Endometrial microvascular endothelial cells (primary cell): ENCODE results near the gene SRPX. TPM values are rescaled to one million over a fixed set of nuclear protein-coding genes. Genes with fewer than 3 reads are reported as not detected.

Experiments
- in situ Hi-C: cut with HindIII; loops from 2 replicates; pipeline ENCODE4 v1.10.0; 2017; ENCODE audit warnings: low sequenced_read_pairs, low pct_unique_long_range_greater_than_20kb; ENCODE audit errors: inconsistent ontology term
- total RNA-seq: library from RNA; depleted of rRNA; stranded (reverse); fragments of >200 nt; gene quantifications from one replicate; pipeline ENCODE4 v1.2.3, GENCODE V29; 2015; ENCODE audit errors: inconsistent ontology term

SRPX gene
- total RNA-seq, 1 donor from 2014 or later, result 148 TPM

DNA sequence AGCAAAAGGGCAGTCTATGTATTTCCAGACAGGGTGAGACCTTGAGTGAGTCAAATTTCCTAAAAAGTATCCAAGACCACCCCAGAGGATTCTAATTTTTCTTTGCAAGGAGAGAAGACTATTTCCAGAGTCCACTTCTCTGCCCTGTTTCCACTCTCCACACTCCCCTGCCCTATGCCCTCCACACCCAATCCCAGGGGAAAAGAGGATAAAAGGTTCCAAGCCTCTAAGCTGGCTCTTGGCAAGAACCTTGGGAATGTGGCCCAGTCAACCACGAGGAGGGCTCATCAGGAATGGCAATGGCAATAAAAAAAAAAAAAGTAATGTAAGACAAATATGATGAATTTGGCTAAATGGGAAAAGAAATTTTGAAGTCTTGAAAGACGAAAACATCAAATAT lies 65.9 kb downstream of the SRPX start:
- in situ Hi-C loops, result no loop called here

DNA sequence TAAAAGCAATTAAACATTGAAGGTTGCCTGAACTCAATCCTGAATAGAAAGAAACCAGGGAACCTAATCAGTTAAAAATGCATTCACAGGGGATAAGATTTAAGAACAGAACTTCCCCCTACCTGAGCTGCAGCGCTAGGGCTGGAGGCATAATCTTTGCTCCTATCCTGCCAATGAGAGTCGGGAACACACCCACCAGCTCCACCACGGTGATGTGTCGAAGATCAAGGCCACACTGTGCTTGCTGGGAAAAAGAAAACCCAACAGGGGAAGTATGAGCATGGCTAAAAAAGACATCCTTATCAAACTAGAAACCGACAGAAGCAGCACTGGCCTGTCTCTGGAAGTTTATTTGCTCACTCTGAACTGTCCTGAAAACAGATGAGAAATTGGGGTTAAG lies 66.3 kb downstream of the SRPX start:
- in situ Hi-C loops, result no loop called here

DNA sequence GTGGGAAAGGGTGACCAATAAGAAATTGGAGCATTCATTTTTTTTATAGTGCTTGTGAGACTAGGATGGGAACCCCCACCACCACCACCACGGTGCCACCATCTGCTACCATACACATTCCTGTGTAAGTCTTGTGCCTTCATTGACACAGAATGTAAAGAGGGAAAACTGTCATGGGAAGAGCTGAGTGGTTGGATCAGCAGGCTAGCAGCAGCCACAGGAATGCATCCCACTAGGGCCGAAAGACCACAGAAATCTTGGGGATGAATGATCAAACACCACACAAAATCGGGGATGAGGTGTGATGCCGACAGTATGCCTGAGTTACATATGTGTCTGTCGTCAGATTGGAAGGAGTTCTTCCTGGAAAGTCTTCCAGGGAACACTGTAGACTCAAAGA lies 69.2 kb downstream of the SRPX start:
- in situ Hi-C loops, result no loop called here

DNA sequence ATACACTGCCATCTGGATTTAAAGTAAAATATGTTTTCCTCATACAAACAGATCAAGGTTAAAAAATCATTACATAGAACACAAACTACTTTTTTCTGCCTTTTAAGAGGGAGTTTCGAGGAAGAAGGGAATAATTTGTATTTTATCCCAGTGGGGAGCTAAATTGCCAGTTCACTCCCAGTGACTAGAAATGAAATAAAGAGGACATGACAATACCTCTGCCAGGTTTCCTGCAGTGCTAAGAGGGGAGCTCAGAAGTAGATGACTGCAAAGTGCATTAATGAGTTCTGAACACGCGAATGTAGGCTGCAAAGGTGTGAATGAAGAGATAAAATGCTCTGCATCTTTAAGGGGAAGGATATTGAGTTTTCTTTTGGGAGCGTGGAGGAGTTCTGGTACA lies 69.7 kb downstream of the SRPX start:
- in situ Hi-C loops, result no loop called here

DNA sequence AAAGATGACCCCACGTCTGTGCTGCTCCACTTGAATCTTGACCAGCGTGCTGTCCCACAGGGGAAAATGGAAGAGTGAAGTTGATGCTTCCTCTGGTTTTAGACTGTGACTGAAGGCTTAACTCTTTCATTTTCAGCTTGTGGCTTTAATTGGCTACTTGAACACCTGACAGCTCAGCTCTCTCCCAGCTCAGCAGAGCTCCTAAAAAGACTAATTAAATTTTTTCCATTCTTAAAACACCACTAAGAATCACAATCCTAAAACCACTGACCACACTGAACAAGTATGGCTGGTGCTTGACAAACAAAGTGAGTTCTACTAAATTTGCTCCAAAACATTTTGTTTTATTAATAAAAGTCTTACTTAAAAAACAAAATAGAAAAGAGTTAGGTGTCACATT lies 71.7 kb downstream of the SRPX start:
- in situ Hi-C loops, result no loop called here

DNA sequence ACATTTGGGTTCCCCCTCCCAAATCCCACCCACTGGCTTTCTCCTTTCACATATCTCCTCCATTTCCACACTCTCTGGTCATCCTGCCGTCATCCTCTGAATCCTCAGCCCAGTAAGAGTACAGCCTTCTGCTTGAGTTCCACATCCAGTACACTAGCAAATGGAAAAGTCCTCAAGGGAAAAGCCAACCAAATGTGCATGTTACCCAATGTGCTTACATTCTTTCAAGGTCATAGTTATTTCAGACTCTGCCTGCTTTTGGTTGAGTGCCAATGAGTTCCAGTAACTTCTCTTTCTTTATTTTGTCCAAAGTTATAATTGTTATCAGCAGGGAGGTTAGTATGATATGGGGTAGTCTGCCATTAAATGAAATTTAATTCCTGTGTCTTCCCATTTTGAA lies 78.1 kb downstream of the SRPX start:
- in situ Hi-C loops, result no loop called here

DNA sequence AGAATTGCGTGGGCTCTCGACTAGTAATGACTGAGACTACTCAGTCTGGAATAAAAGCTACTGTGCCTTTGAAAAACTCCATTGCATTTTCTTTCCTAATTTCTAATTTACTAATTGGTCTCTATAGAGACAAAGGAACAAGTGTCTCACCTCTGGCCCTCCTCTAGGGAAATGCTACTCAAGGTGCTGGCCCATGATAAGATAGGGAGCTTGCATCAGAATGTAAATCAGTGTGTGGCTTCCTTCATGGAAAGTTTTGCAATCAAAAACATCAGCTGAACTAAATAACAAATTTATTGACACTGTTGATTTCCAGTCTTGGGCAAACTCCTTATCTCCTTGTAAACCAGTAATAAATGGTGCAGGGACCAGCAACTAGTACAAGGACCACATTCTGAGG lies 81.8 kb downstream of the SRPX start:
- in situ Hi-C loops, result no loop called here

DNA sequence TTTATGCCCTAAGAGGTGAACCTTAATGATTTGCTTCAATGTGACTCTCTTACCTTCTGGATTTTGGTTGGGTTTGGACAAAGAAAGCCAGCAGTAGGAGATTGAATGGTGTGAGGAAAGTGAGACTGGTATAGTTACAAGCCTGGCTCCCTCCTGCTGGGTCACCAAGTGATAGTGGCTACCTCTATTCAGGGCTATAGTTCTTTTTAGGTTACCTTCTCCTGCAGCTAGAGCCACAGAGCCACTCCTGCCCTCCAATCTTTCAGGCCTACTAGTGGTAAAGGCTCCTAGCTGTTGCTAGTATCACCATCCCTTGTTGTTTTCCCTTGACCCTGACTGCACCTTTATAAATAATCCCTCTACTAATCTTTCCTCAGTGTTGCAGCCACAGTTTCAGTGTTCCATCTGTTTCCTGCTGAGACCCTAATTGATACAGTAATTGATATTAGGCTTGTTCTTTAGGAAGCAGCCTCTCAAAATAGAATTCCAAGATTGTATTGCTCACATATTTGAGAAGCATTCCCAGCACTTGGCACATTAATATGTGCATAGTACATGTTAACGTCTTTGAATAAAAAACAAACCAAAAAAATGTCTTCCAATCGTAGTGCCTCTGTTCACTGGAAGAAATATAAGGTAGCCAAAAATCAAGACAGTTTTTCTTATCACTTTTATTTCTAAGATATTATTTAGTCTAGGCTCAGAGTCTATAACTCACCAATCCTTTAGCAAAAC lies 82.3 kb downstream of the SRPX start:
- in situ Hi-C loops, result no loop called here

DNA sequence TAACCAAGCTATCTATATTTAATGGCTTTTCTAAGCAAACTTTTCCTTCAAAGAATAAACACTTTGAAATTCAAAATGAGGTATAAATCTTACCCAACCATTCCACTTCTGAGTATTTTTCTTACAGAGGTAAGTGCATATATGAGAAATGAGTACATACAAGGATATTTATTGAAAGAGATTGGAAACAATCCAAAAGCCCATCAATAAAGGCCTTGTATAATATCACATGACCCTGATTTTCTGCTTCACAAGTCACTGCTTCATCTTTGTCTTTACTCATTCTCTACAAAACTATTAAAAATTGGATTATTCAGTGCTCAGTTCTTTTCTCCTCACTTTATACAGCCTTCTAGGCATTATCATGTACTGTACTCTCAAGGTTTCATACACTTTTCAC lies 91.3 kb downstream of the SRPX start:
- in situ Hi-C loops, result no loop called here

DNA sequence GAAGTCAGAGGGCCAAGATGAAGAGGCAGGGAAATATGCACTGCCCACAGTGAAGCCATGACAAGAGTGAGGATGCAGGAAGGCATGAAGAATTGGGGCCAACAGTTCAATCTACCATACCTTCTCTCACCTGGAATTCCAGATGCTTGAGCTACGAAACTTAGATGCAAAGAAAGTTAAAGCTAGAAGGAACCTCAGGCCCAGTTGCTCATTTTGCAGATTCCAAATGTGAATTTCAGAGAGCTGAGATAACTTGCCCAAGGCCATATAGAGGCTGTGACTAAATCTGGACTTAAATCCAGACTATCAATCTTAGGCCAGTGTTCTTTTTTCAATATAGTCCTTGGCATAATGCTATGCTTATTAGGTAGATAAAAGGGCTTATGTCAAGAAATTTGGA lies 92.7 kb downstream of the SRPX start:
- in situ Hi-C loops, result no loop called here

DNA sequence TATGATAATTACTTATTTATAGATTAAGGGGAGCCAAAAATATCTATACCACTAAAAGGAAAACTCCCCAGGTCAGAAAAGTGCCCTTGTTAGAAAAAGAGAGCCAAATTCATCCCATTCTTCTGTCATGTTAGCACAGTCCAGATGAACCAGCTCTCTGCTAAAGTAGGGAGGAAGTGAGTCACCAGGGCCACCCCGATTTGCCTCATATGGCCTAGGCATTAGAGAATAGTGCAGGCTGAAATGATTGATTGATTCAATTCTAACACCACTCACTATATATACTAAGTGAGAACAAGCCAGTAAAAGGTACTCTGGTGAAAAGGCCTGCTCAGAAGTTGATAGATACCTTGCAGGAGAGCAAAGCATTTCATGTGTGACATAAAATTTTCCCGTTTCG lies 94.5 kb downstream of the SRPX start:
- in situ Hi-C loops, result no loop called here

DNA sequence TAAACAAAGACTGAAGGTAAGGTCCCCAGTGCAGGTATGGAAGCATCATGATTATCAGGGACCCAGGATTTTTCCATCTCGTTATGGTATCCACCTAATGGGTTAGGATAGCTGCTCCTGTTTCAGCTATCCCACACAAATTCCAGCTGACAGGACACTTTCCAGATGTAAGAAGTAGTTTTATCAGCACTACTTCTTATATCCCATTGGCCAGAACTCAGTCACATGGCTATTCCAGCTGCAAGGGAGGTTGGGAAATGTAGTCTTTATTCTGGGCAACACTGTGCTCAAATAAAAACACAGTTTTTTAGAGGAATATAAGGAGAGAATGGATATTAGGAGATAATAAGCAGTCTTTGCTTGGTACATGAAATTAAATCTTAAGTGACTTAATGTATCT lies 96.7 kb downstream of the SRPX start:
- in situ Hi-C loops, result no loop called here

DNA sequence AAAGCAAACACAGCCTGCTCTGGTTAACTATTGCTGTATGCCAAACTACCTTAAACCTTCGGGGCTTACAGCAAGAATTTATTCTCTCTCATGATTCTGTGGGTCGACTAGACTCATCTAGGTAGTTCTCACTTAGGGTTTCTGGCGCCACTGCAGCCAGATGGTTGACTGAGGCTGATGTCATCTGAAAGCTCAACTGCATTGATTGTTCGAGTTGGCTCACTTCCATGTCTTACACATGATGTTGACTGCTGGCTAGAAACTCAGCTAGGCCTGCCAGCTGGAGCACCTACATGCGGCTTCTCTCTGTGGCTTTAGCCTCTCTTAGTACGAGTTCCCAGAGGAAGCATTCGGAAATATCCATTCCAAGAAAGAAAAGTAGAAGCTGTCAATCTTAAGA lies 103.2 kb downstream of the SRPX start:
- in situ Hi-C loops, result no loop called here

DNA sequence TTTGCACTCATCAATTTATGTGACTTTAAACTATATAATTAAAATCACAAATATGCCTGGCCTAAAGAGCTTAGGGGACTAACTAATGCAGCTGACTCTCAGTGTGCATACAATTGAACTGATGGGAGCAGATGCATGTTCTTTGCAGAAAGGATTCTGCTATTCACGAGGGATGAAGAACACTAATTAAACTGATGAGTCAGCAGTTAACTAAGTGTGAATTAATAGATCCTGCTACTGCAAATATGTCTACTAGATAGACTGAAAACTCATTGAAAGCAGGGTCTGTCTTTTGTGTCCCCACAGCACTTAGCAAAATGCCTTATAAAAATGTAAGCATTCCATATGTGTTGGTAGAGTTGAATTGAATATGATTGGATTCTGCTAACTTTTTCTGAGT lies 104.0 kb downstream of the SRPX start:
- in situ Hi-C loops, result no loop called here

DNA sequence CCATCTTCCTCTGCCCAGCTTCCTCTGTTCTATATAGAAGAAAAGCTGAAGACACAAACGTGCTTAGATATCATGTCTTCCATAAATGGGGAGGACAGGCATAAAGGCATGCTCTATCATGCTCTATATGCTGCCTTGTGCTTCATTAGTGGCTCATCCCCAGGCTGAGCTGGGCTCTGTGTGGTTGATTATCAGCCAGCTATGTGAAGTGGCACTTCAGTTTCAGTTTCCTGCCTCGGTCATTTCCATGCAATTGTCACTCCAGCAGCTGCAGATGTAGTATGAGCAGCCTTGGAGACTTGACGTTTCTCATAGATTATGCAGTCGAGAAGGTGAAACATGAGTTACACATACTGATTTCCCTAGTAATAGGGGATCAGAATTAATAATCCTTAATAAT lies 108.1 kb downstream of the SRPX start:
- in situ Hi-C loops, result no loop called here

DNA sequence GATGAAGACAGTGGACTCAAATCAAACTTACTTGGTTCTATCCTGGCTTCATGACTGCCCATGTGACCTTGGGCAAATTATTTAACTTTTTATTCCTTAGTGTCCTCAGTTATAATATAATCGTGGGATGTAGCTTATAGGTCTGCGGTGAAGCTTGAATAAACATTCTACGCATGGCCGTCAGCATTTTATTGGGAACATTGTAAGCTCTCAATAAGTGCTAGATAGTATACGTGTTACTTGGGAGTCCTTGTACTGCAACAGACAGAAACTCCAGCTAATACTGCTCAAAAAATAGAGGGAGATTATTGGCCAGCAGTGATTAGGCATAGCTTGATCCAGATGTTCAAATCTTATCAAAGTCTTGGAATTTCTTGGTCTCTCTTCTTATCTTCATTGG lies 109.5 kb downstream of the SRPX start:
- in situ Hi-C loops, result no loop called here

DNA sequence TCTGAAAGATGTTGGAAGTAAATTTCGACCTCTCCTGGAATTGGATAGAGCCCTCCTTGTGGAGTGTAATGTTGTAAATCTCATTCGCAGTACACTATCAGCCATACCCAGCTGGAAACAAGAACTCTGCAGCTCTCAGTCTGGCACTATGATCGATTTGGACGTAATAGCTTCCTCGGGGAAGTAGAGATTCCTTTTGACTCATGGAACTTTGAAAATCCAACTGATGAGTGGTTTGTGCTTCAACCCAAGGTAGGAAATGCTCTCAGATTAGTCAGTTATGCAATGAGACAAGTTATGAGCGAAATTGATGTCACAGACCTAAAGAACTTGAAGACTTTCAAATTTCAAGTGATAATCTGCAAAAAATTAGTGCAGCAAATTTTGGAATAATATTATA lies 110.4 kb downstream of the SRPX start:
- in situ Hi-C loops, result no loop called here

DNA sequence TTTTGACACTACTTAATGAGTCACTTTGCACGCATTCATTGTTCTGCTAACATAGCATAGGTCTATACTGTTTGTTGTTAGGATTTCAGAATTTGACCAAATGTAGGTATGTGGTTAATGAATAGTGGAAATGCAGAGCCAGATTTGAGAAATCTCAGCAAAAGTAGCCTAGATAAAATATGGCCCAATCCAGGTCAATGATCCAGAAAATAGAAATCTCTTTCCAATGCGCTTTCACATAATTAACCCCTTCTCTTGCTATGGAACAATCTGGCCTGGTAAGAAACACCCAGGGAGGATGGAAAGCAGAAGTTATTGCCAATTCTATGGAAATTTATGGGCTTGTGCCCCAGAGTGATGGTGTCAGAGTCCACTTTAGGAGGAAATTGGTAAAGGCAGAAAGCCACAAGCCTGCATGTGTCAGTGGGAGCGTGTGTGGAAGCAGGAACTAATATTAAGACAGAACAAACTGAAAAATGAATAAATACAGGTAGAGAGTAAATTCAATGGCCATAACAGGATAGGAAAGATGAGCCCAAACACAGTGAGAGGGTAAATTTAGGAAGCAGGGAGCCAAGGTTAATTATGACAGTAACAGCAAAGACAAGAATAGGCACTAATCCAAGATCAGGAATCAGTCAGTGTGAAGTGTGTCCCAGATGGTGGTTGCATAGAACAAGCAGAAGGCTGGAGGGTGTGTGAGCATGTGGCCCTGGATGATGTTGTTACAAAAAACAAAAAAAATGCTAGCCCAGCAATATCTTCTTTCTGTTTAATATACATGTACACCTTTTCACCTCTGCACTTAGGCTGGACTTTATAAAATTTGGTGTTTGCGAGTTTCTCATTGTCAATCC lies 111.4 kb downstream of the SRPX start:
- in situ Hi-C loops, result no loop called here

DNA sequence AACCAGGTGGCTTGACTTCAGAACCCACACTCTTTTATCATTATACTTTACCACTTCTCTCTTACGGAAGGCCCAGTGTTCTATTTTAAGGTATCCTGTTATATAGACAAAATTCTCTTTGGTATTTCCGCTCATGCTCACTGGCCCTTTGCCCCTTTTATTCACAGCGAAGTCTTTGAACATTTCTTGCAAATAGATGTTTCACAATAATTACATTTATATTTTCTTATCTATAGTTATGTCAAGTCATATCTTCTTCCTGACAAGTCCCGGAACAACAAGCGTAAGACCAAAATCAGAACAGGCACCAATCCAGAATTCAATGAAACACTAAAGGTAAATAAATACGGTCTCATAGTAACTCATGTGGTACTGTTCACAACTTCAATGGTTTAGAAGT lies 112.3 kb downstream of the SRPX start:
- in situ Hi-C loops, result no loop called here

DNA sequence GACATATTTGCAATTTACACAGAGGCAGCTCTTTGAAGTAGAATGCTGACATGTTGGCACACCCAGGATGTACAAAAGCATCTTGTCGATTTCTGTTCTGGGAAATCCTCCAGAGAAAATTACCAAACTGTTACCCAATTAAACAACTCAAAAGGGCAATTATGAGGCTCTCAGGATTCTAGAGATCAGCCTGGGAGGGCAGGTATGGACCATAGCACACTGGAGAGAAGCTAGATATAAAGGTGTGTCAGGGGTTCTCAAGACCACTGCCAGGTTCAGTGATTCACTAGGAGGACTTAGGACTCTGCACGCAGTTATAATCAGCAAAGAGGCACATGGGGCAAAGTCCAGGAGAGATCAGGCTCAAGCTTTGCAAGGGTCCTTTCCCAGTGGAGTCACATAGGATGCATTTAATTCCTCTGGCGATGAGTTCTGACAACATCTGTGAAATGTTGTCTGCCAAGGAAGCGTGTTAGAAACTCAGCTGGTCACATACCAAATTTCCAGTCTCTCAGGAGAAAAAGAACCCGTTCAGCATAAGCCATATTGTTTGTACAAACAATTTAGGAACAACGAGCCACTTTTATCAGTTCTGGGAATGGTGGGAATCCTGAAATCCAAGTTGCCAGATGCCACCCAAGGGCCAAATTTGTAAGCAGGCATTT lies 113.5 kb downstream of the SRPX start:
- in situ Hi-C loops, result no loop called here
